ENCODE results near the gene SRGAP2C. TPM values are rescaled to one million over a fixed set of nuclear protein-coding genes. Genes with fewer than 3 reads are reported as not detected.
"Not testable (repeated sequence)": the region's sequence is repeated elsewhere in the genome, so short reads cannot be mapped to it uniquely, and the experiment has no call there.

The SRGAP2C gene
- total RNA-seq, 4 donors from 2014 or later, result 19.8 to 41.0 (median 26.5) TPM

DNA sequence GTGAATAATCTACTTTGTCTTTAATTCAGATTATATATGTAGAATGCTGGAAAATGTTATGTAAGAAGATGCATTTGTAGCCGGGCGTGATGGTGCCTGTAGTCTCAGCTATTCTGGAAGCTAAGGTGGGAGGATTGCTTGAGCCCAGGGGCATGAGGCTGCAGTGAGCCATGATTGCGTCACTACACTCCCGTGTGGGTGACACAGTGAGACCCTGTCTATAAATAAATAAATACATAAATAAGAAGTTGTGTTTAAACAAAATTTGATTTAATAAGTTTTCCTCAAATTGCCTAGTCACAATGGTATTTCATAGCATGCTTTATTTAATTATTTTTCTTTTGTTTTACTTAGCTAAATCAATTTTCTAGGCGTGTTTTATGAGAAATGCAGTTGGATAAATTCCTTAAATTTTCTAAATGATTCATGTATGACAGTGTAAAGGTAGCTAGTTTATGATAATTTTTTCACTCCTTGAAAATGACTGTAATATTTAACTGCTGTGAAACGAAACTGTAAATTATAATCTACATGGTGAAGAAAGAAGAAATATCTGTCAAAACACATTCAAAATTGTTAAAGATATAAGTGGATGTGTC is 232.6 kb downstream of the SRGAP2C start:
- no peak for DNase-seq (ENCODE audit: low spot score)
- ATAC-seq (ENCODE audit: low FRiP score), result no peak
- TF ChIP-seq, protein P1, sequence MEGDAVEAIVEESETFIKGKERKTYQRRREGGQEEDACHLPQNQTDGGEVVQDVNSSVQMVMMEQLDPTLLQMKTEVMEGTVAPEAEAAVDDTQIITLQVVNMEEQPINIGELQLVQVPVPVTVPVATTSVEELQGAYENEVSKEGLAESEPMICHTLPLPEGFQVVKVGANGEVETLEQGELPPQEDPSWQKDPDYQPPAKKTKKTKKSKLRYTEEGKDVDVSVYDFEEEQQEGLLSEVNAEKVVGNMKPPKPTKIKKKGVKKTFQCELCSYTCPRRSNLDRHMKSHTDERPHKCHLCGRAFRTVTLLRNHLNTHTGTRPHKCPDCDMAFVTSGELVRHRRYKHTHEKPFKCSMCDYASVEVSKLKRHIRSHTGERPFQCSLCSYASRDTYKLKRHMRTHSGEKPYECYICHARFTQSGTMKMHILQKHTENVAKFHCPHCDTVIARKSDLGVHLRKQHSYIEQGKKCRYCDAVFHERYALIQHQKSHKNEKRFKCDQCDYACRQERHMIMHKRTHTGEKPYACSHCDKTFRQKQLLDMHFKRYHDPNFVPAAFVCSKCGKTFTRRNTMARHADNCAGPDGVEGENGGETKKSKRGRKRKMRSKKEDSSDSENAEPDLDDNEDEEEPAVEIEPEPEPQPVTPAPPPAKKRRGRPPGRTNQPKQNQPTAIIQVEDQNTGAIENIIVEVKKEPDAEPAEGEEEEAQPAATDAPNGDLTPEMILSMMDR (IDR thresholded peaks at IDR 0.05), result no peak

DNA sequence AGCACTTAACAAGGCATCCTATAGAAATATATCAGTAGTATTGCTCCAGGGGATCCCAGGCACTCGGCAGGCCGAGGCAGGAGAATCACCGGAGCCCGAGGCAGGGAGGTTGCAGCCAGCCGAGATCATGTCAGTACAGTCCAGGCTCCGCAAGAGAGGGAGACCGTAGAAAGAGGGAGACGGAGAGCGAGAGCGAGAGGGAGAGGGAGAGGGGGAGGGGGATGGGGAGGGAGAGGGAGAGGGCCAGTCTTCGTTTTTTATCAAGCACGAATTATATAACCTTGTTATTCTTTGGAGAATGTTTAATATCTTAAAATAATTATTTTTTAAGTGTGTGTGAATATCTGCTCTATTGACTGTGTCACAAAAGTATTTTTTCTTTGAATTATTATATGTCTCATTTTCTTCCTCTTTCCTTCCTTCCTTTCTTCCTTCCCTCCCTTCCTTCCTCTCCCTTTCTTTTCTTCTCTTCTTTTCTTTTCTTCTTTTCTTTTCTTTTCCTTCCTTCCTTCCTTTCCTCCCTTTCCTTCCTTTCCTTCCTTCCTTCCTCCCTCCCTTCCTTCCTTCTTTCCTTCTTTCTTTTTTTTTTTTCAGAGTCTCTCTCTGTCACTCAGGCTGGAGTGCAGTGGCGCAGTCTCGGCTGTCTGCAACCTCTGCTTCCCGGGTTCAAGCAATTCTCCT is 233.7 kb downstream of the SRGAP2C start:
- DNase-seq (ENCODE audit: low spot score) (no peak), ATAC-seq (ENCODE audit: low FRiP score) (no peak)
- TF ChIP-seq, protein P1 (IDR thresholded peaks at IDR 0.05), result no peak

DNA sequence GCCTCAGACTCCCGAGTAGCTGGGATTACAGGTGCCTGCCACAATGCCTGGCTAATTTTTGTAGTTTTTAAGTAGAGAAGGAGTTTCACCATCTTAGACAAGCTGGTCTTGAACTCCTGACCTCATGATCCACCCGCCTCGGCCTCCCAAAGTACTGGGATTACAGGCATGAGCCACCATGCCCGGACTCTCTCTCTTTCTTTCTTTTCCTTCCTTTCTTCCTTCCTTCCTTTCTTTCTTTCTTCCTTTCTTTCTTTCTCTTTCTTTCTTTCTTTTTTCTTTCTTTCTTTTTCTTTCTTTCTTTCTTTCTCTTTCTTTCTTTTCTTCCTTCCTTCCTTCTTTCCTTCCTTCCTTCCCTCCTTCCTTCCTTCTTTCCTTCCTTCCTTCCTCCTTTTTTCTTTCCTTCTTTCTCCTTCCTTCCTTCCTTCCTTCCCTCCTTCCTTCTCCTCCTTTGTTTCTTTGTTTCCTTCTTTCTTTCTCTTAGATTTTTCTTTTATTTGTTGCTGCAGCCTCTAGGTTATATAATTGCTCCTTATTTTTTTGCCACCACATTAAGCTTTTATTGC is 234.4 kb downstream of the SRGAP2C start:
- not testable (repeated sequence) for ATAC-seq (ENCODE audit: low FRiP score)

DNA sequence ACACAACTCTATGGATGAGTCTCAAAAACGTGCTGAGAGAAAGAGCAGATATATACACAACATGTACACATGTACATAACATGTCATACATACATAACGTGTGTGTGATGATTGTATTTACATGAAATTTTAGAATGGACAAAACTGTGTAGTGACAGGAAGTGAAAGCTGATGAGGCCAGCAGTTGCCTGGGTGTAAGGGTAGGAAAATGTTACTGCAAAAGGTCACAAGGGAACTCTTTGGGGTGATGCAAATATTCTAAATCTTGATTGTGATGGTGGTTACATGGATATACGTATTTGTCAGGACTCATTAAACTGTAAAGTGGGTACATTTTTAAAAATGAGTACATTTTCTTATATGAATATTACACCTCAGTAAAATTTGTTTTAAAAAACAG is 236.7 kb downstream of the SRGAP2C start:
- DNase-seq (ENCODE audit: low spot score); ATAC-seq (ENCODE audit: low FRiP score): not testable (repeated sequence)

More for the DNA sequence above, 234.4 kb downstream of the SRGAP2C start:
- not testable (repeated sequence) for DNase-seq (ENCODE audit: low spot score)

DNA sequence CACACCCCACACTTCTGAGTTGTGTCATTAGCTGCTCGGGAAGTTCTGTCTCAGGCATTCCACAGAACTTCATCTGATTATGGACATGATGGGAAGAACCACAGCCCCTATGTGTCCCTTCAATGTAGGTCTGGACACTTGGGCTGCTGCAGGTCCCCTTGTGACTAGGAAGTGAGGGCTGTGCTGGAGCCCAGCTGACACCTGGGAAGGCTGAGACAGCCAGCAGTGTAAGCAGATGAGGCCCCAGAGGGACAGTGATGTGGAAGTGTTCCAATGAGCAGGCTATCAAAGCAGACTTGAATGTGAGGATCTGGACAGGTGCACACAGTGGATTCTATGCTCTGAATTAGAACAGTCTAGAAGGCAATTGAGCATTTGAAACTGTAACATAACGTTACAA is 239.2 kb downstream of the SRGAP2C start:
- DNase-seq (ENCODE audit: low spot score); ATAC-seq (ENCODE audit: low FRiP score): not testable (repeated sequence)

DNA sequence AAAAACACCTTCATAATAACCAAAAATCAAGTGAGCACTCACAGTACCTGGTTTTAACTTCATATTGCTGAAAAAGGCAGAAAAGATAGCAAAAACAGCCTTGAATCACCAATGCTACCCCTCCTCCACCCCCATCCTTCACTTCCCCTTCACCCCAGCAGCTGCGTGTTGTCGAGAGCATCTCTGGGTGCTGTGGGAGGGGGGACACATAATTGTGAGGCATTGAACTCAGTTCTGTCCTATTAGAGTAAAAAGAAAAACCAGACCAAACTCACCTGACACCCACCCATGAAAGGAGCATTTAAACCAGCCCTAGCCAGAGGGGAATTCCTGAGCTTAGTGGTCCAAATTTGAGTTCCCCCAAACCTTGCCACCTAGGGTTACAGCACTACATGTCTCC is 248.7 kb downstream of the SRGAP2C start:
- ATAC-seq (ENCODE audit: low FRiP score), result not testable (repeated sequence)

DNA sequence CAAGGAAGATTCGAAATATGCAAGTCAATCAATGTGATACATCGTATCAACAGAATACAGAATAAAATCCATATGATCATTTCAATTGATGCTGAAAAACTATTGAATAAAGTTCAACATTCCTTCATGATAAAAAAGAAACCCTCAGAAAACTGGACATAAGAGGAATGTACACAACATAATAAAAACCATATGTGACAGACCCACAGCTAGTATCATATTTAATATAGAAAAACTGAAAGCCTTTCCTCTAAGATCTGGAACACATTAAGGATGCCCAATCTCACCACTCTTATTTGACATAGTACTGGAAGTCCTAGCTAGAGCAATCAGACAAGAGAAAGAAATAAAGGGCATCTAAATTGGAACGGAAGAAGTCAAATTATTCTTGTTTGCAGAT is 254.1 kb downstream of the SRGAP2C start:
- not testable (repeated sequence) for DNase-seq (ENCODE audit: low spot score); ATAC-seq (ENCODE audit: low FRiP score)

More for the DNA sequence above, 248.7 kb downstream of the SRGAP2C start:
- not testable (repeated sequence) for DNase-seq (ENCODE audit: low spot score)

DNA sequence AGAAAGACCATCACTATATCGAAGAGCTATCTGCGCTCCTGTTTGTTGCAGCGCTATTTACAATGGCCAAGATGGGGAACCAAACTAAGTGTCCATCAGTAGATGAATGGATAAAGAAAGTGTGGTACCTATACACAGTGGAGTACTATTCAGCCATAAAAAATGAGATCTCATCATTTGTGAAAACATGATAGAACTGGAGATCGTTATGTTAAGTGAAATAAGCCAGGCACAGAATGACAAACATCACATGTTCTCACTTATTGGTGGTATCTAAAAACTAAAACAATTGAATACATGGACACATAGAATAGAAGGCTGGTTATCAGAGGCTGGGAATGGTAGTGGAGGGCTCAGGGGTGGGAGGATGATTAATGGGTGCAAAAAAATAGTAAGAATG is 256.2 kb downstream of the SRGAP2C start:
- ATAC-seq (ENCODE audit: low FRiP score) (no peak), DNase-seq (ENCODE audit: low spot score) (no peak)
- TF ChIP-seq, protein P1 (IDR thresholded peaks at IDR 0.05), result no peak

Small RNA genes lying within 50 kb of the gene (small RNA-seq; reads per million reads assigned to genes)
- not detected for gene AC243994.1

Other genes starting within 250 kb of the SRGAP2C start
- 1 to 10 TPM in 2 of 4 donors, under 1 TPM in 2; 0.65 to 5.6 (median 1.1) TPM for gene FAM72B, start 635 bp upstream of the SRGAP2C start, total RNA-seq